HepG2 (cell line): ENCODE results near the gene SCO1. TPM values are rescaled to one million over a fixed set of nuclear protein-coding genes. Genes with fewer than 3 reads are reported as not detected.

Source experiments
- ATAC-seq: fragments of 200-7000 bp; cut with Tn5 transposase; 3 replicates; pipeline ENCODE4 v1.9.1; 2020; ENCODE audit warnings: mild to moderate bottlenecking, moderate library complexity
- BruUV-seq: library from RNA; stranded (reverse); fragments of 400-500 nt; replicated peaks from 2 replicates; lab custom pipeline; 2021; lab: Mats Ljungman, UMichigan
- CTCF ChIA-PET: fragments of 300-600 bp; formaldehyde crosslinking; extraction: SDS; loops from one replicate; lab custom pipeline; 2021; ENCODE audit warnings: low total read pairs, inconsistent platforms, low intra/inter-chr PET ratio; lab: Yijun Ruan, JAX
- POLR2A ChIA-PET: fragments of 350-600 bp; sonication (Branson Sonifier 250); formaldehyde crosslinking; loops from one replicate; lab custom pipeline; 2020; ENCODE audit warnings: antibody characterized with exemption, inconsistent platforms; lab: Yijun Ruan, JAX
- DNase-seq: peaks from one replicate; pipeline ENCODE4 v3.0.0-alpha.2; 2015; ENCODE audit warnings: low spot score
- FAIRE-seq: peaks from 3 replicates; lab custom pipeline; 2011; peaks lifted over from hg19 to GRCh38; lab: Jason Lieb, UNC
- H2AFZ ChIP-seq: one replicate; pipeline ENCODE4 v1.6.1; 2011; ENCODE audit warnings: low read length, inconsistent platforms
- H3K27ac ChIP-seq: fragments of 300-600 bp; 3 replicates; pipeline ENCODE4 v1.8.0; 2011; ENCODE audit warnings: mixed run types, mild to moderate bottlenecking, mixed read lengths, low read length, inconsistent platforms; ENCODE audit not compliant: insufficient read depth; ENCODE audit errors: extremely low read length
- H3K27me3 ChIP-seq, 2 experiments: fragments of 200-600 bp in 1 of 2; 2 replicates in 1 of 2; 3 replicates in 1 of 2; pipeline versions ENCODE4 v1.6.0 to v1.8.0; 2011; ENCODE audit warnings: low read length in 2 of 2, mild to moderate bottlenecking in 2 of 2, moderate library complexity in 2 of 2, inconsistent platforms in 1 of 2; ENCODE audit not compliant: insufficient read depth in 2 of 2, control insufficient read depth in 1 of 2
- H3K36me3 ChIP-seq, 2 experiments: fragments of 200-600 bp in 1 of 2; replicated peaks in 1 of 2; 2 replicates in 1 of 2; 3 replicates in 1 of 2; pipeline versions ENCODE4 v1.5.1 to v1.8.0; 2011; ENCODE audit warnings: low read length in 2 of 2, inconsistent platforms in 1 of 2; ENCODE audit not compliant: insufficient read depth in 2 of 2, control insufficient read depth in 1 of 2
- H3K4me1 ChIP-seq: 2 replicates; pipeline ENCODE4 v1.5.1; 2012; ENCODE audit warnings: low read length, inconsistent platforms; ENCODE audit not compliant: insufficient read depth
- H3K4me2 ChIP-seq: 2 replicates; pipeline ENCODE4 v1.6.0; 2011; ENCODE audit warnings: low read depth, low read length, inconsistent platforms
- H3K4me3 ChIP-seq, 3 experiments: fragments of 200-600 bp in 1 of 3; sonication (generic), shearing (Covaris generic) in 1 of 3; replicated peaks in 1 of 3; 2 replicates each; pipeline ENCODE4 v1.5.1; 2011 to 2016; ENCODE audit warnings: low read length in 3 of 3, inconsistent platforms in 2 of 3, low read depth in 2 of 3, mild to moderate bottlenecking in 2 of 3, control low read depth in 1 of 3, mixed read lengths in 1 of 3; ENCODE audit not compliant: insufficient read depth in 1 of 3
- H3K79me2 ChIP-seq: one replicate; pipeline ENCODE4 v1.6.1; 2011; ENCODE audit warnings: low read length, inconsistent platforms; ENCODE audit not compliant: insufficient read depth
- H3K9ac ChIP-seq: 2 replicates; pipeline ENCODE4 v1.6.0; 2011; ENCODE audit warnings: mild to moderate bottlenecking, low read depth, low read length, inconsistent platforms; ENCODE audit not compliant: insufficient read depth
- H3K9me3 ChIP-seq: 2 replicates; pipeline ENCODE4 v1.5.1; 2012; ENCODE audit warnings: mild to moderate bottlenecking, low read length
- H4K20me1 ChIP-seq: 2 replicates; pipeline ENCODE4 v1.6.0; 2011; ENCODE audit warnings: inconsistent platforms, mild to moderate bottlenecking, low read length, moderate library complexity; ENCODE audit not compliant: insufficient read depth
- CHD2 ChIP-seq: IDR thresholded peaks from 2 replicates; pipeline ENCODE4 v1.6.1; 2011; ENCODE audit warnings: low read depth, low read length, improper control_type of control experiment
- KLF15 ChIP-seq: sonication (generic); formaldehyde crosslinking; IDR thresholded peaks from 2 replicates; pipeline ENCODE4 v1.8.1; 2023; ENCODE audit warnings: borderline replicate concordance, mild to moderate bottlenecking, inconsistent platforms, missing genetic modification reagents, mixed read lengths
- NFYB ChIP-seq: sonication (generic); formaldehyde crosslinking; IDR thresholded peaks from 2 replicates; pipeline ENCODE4 v1.4.0; 2020; ENCODE audit warnings: missing genetic modification reagents
- PRDM4 ChIP-seq: sonication (generic); formaldehyde crosslinking; IDR thresholded peaks from 2 replicates; pipeline ENCODE4 v1.9.0; 2021; ENCODE audit warnings: missing genetic modification reagents, borderline replicate concordance
- RARG ChIP-seq: sonication (generic); formaldehyde crosslinking; IDR thresholded peaks from 2 replicates; pipeline ENCODE4 v1.4.0; 2020; ENCODE audit warnings: low read depth, mild to moderate bottlenecking, missing genetic modification reagents
- RXRB ChIP-seq: IDR thresholded peaks from 2 replicates; pipeline ENCODE4 v1.6.1; 2016; ENCODE audit warnings: borderline replicate concordance, missing genetic modification reagents, missing compliant biosample characterization
- SETDB1 ChIP-seq: sonication (generic); formaldehyde crosslinking; IDR thresholded peaks from 2 replicates; pipeline ENCODE4 v1.5.1; 2020; ENCODE audit warnings: missing genetic modification reagents, mild to moderate bottlenecking, borderline replicate concordance
- SOX5 ChIP-seq: IDR thresholded peaks from 2 replicates; pipeline ENCODE4 v1.6.1; 2016; ENCODE audit warnings: borderline replicate concordance
- WIZ ChIP-seq: sonication (generic); formaldehyde crosslinking; IDR thresholded peaks from 2 replicates; pipeline ENCODE4 v1.5.1; 2020; ENCODE audit warnings: mild to moderate bottlenecking, missing genetic modification reagents
- ZBTB2 ChIP-seq: sonication (generic); formaldehyde crosslinking; IDR thresholded peaks from 2 replicates; pipeline ENCODE4 v1.8.0; 2022; ENCODE audit warnings: low read depth, missing genetic modification reagents
- ZNF251 ChIP-seq: sonication (generic); formaldehyde crosslinking; IDR thresholded peaks from 2 replicates; pipeline ENCODE4 v1.9.0; 2021; ENCODE audit warnings: mild to moderate bottlenecking, missing genetic modification reagents
- ZNF670 ChIP-seq: sonication (generic); formaldehyde crosslinking; IDR thresholded peaks from 2 replicates; pipeline ENCODE4 v1.8.0; 2022; ENCODE audit warnings: mild to moderate bottlenecking, missing genetic modification reagents, borderline replicate concordance
- WGBS: methylation state at CpG from one replicate; pipeline ENCODE4 v1.1.6; 2017; ENCODE audit warnings: low lambda C conversion rate; 5-methylcytosine and 5-hydroxymethylcytosine counted together
- in situ Hi-C: cut with HindIII; loops from 2 replicates; pipeline ENCODE4 v1.10.0; 2017; ENCODE audit warnings: low pct_unique_long_range_greater_than_20kb; ENCODE audit not compliant: extremely low pct_ligation_motif_present
- intact Hi-C: fragments of 100-400 bp; cut with micrococcal nuclease; formaldehyde crosslinking; loops from one replicate; pipeline ENCODE4 v1.10.0; 2022; ENCODE audit not compliant: unreplicated experiment
- polyA plus RNA-seq, 8 experiments: library from polyadenylated mRNA; depleted of rRNA in 3 of 8; stranded (reverse) in 7 of 8; unstranded in 1 of 8; fragments of >200 nt; fragmentation: Illumina TruSeq in 4 of 8; extraction: Trizol in 4 of 8; gene quantifications; 2 replicates each; pipeline versions ENCODE4 v1.2.1 to v1.2.3, GENCODE V29; 2011 to 2016; ENCODE audit warnings: low read depth in 4 of 8, missing spikeins in 1 of 8, mixed read lengths in 1 of 8; ENCODE audit not compliant: insufficient read depth in 1 of 8
- total RNA-seq, 5 experiments: library from RNA; depleted of rRNA; stranded (reverse); fragments of >200 nt; fragmentation: Illumina TruSeq; extraction: Trizol; gene quantifications; 2 replicates each; pipeline ENCODE4 v1.2.3, GENCODE V29; 2016; ENCODE audit warnings: low read depth in 1 of 5
- TF ChIP-seq, protein P1 (sequence below): sonication (generic); formaldehyde crosslinking; IDR thresholded peaks from 2 replicates; pipeline ENCODE4 v1.9.0; 2021; ENCODE audit warnings: missing genetic modification reagents, mild to moderate bottlenecking, borderline replicate concordance

SCO1 gene
- total and polyA plus RNA-seq, 2 of the 13 experiments (the other 11 are each of a cell fraction or from before 2014, with no cell fraction given) = 11.4 to 50.3 TPM

GRCh38 chr17:10702574-10702973, 5.2 kb upstream of the SCO1 start:
- Histone ChIP-seq H3K4me2 (no peak overlapping the region), H3K27me3 (no peaks in the 10 kb centered on the region), H3K9me3 (no peaks in the 10 kb centered on the region), H2AFZ (no peak overlapping the region), H3K36me3 (peaks cover 1 to 16% of the 10 kb centered on the region in 2 experiments; a peak in 3 of 5 replicates), H3K79me2 (peaks cover 4% of the 10 kb centered on the region), H3K9ac (no peak overlapping the region), H4K20me1 (no peaks in the 10 kb centered on the region), H3K4me3 (no peak overlapping the region), H3K27ac (no peak overlapping the region), H3K4me1 (peaks cover 5% of the 10 kb centered on the region; the same call in 1 of the 2 replicates)
- intact Hi-C loops (no loop called here), in situ Hi-C loops (no loop called here)
- DNase-seq = no peak
- no TSS peak for BruUV-seq
- 89% methylated on average over 2 of the region's 2 CpGs for WGBS
- no peak for FAIRE-seq
- ChIA-PET CTCF (no interaction called here), POLR2A (no interaction called here)
- TF ChIP-seq ZNF670 (CRISPR knock-in tag) (no peak), NFYB (CRISPR knock-in tag) (no peak), SOX5 (no peak)
- no peak for ATAC-seq

DNA sequence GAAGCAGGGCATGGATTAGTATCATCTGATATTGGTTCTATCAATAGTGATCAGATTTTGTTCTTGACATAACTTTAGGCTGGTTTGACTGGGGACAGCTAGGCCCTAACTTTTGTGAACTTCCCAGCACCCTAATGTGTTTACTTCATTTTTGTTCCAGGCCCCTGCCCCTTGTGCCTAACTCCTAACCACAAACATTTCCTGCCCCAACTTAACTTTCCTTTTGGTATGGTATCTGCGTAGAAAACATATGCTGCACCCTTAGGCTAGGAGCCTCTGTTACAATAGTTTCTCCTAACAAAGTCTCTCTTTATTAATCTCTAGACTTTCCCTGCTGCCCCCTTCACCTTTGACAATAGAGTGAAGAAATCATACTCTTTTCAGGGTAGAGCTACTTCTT, 2.5 kb upstream of the SCO1 start:
- no peak for TF ChIP-seq ZNF251 (CRISPR knock-in tag)
- no peak for TF ChIP-seq RXRB (CRISPR knock-in tag)
- no peak for TF ChIP-seq WIZ (CRISPR knock-in tag)
- TF ChIP-seq RARG (CRISPR knock-in tag) = no peak
- TF ChIP-seq, protein P1, sequence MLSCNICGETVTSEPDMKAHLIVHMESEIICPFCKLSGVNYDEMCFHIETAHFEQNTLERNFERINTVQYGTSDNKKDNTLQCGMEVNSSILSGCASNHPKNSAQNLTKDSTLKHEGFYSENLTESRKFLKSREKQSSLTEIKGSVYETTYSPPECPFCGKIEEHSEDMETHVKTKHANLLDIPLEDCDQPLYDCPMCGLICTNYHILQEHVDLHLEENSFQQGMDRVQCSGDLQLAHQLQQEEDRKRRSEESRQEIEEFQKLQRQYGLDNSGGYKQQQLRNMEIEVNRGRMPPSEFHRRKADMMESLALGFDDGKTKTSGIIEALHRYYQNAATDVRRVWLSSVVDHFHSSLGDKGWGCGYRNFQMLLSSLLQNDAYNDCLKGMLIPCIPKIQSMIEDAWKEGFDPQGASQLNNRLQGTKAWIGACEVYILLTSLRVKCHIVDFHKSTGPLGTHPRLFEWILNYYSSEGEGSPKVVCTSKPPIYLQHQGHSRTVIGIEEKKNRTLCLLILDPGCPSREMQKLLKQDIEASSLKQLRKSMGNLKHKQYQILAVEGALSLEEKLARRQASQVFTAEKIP (CRISPR knock-in tag) = no peak
- TF ChIP-seq SETDB1 (CRISPR knock-in tag) = no peak
- TF ChIP-seq CHD2 = no peak
- no peak for TF ChIP-seq ZBTB2
- TF ChIP-seq KLF15 = no peak
- no peak for TF ChIP-seq PRDM4 (CRISPR knock-in tag)
- POLR2A ChIA-PET = interaction anchor here (0.8 kb wide), 1 partner anchor 31 kb away, joined by 4 read pairs; no protein-coding TSS in a partner anchor

More for the DNA sequence above, 2.5 kb upstream of the SCO1 start:
- no peak overlapping the region for H3K4me2 ChIP-seq
- peaks cover 19% of the 10 kb centered on the region for H3K4me1 ChIP-seq
- intact Hi-C loops = loop anchor here (5.0 kb wide), 1 partner anchor 32 kb away; the partner anchor contains the start of gene TMEM220
- H2AFZ ChIP-seq = no peak overlapping the region
- DNase-seq (no peak), FAIRE-seq (no peak), ATAC-seq (no peak)
- BruUV-seq = no TSS peak
- H3K27me3 ChIP-seq = no peaks in the 10 kb centered on the region; a peak in 1 of 5 replicates
- no peaks in the 10 kb centered on the region for H4K20me1 ChIP-seq
- H3K4me3 ChIP-seq = no peak overlapping the region
- peaks cover 3 to 6% of the 10 kb centered on the region in 2 experiments; a peak in 2 of 5 replicates for H3K36me3 ChIP-seq
- H3K9me3 ChIP-seq = no peaks in the 10 kb centered on the region
- in situ Hi-C loops = no loop called here
- 100% methylated on average over 1 of the region's 1 CpG for WGBS
- H3K79me2 ChIP-seq = peaks cover 26% of the 10 kb centered on the region
- H3K9ac ChIP-seq = no peak overlapping the region
- CTCF ChIA-PET = no interaction called here
- no peak overlapping the region for H3K27ac ChIP-seq
